Activated naive CD8-positive, alpha-beta T cell treated with anti-CD3 and anti-CD28 coated beads for 36 hours (primary cell): Measurements from ENCODE around the gene SPRED2. TPM values are rescaled to one million over a fixed set of nuclear protein-coding genes. Genes with fewer than 3 reads are reported as not detected.
A peak's percentile ranks its signal among the peaks of the same experiment; 100 is the strongest.

ENCODE experiments used
- DNase-seq: peaks from one replicate; pipeline ENCODE4 v3.0.0; 2021
- H3K27ac Mint-ChIP-seq: one replicate; pipeline ENCODE4 v1.8.0; 2022; ENCODE audit warnings: mild to moderate bottlenecking, moderate library complexity, mixed read lengths
- H3K27me3 Mint-ChIP-seq: one replicate; pipeline ENCODE4 v1.8.0; 2022; ENCODE audit warnings: mild to moderate bottlenecking, mixed read lengths
- H3K36me3 Mint-ChIP-seq: one replicate; pipeline ENCODE4 v1.8.0; 2021; ENCODE audit warnings: mild to moderate bottlenecking, mixed read lengths
- H3K4me1 Mint-ChIP-seq: one replicate; pipeline ENCODE4 v1.8.0; 2021; ENCODE audit warnings: mixed read lengths
- H3K4me3 Mint-ChIP-seq: one replicate; pipeline ENCODE4 v1.8.0; 2022; ENCODE audit warnings: mild to moderate bottlenecking, moderate library complexity, mixed read lengths
- H3K9me3 Mint-ChIP-seq: one replicate; pipeline ENCODE4 v1.8.0; 2022; ENCODE audit warnings: mixed read lengths
- total RNA-seq, 2 experiments: library from RNA; stranded (reverse); gene quantifications; one replicate each; pipeline ENCODE4 v1.2.3, GENCODE V29; 2021

Gene SPRED2
- total RNA-seq, 2 experiments from 2014 or later = 9.5 to 9.7 TPM

GRCh38 chr2:65277118-65277517 is 155.3 kb downstream of the SPRED2 start:
- Mint-ChIP-seq H3K27me3 (no peaks in the 10 kb centered on the region), H3K9me3 (no peaks in the 10 kb centered on the region), H3K4me3 (no peak overlapping the region), H3K4me1 (peaks cover 14% of the 10 kb centered on the region), H3K36me3 (peaks cover 7% of the 10 kb centered on the region), H3K27ac (no peak overlapping the region)
- no peak for DNase-seq

GRCh38 chr2:65276609-65277008 is 155.8 kb downstream of the SPRED2 start:
- no peak overlapping the region for H3K27ac Mint-ChIP-seq
- no peak for DNase-seq

GRCh38 chr2:65275141-65275915 is 157.1 kb downstream of the SPRED2 start:
- no peak overlapping the region for H3K4me3 Mint-ChIP-seq
- H3K36me3 Mint-ChIP-seq = peaks cover 8% of the 10 kb centered on the region
- H3K9me3 Mint-ChIP-seq = no peaks in the 10 kb centered on the region
- H3K4me1 Mint-ChIP-seq = peaks cover 14% of the 10 kb centered on the region
- no peak overlapping the region for H3K27ac Mint-ChIP-seq
- DNase-seq = no peak
- H3K27me3 Mint-ChIP-seq = no peaks in the 10 kb centered on the region

More at GRCh38 chr2:65276609-65277008, 155.8 kb downstream of the SPRED2 start:
- Mint-ChIP-seq H3K4me3 (no peak overlapping the region), H3K36me3 (peaks cover 8% of the 10 kb centered on the region), H3K4me1 (peaks cover 14% of the 10 kb centered on the region), H3K9me3 (no peaks in the 10 kb centered on the region), H3K27me3 (no peaks in the 10 kb centered on the region)

GRCh38 chr2:65273344-65273743 is 159.1 kb downstream of the SPRED2 start:
- no peak overlapping the region for H3K4me3 Mint-ChIP-seq
- H3K36me3 Mint-ChIP-seq = peaks cover 8% of the 10 kb centered on the region
- H3K9me3 Mint-ChIP-seq = no peaks in the 10 kb centered on the region
- H3K4me1 Mint-ChIP-seq = peaks cover 6% of the 10 kb centered on the region
- no peak overlapping the region for H3K27ac Mint-ChIP-seq
- no peak for DNase-seq
- no peaks in the 10 kb centered on the region for H3K27me3 Mint-ChIP-seq

- H3K4me3 Mint-ChIP-seq = no peak overlapping the region
- H3K9me3 Mint-ChIP-seq = no peaks in the 10 kb centered on the region
- peaks cover 17% of the 10 kb centered on the region for H3K4me1 Mint-ChIP-seq
- peaks cover 26% of the 10 kb centered on the region for H3K36me3 Mint-ChIP-seq
- H3K27me3 Mint-ChIP-seq = no peaks in the 10 kb centered on the region
- DNase-seq = no peak
- no peak overlapping the region for H3K27ac Mint-ChIP-seq
Measured at GRCh38 chr2:65268957-65269356, 163.4 kb downstream of the SPRED2 start.

- Mint-ChIP-seq H3K36me3 (peaks cover 18% of the 10 kb centered on the region), H3K4me1 (peaks cover 17% of the 10 kb centered on the region), H3K4me3 (no peak overlapping the region), H3K9me3 (no peaks in the 10 kb centered on the region), H3K27ac (peak overlapping the region; percentile 43), H3K27me3 (no peaks in the 10 kb centered on the region)
- no peak for DNase-seq
Measured at GRCh38 chr2:65267008-65267407, 165.4 kb downstream of the SPRED2 start.

GRCh38 chr2:65265671-65266045 is 166.7 kb downstream of the SPRED2 start:
- no peaks in the 10 kb centered on the region for H3K27me3 Mint-ChIP-seq
- no peak for DNase-seq
- H3K36me3 Mint-ChIP-seq = peaks cover 24% of the 10 kb centered on the region
- no peaks in the 10 kb centered on the region for H3K9me3 Mint-ChIP-seq
- H3K27ac Mint-ChIP-seq = no peak overlapping the region
- H3K4me3 Mint-ChIP-seq = no peak overlapping the region
- H3K4me1 Mint-ChIP-seq = peaks cover 22% of the 10 kb centered on the region

GRCh38 chr2:65264821-65265670 is 167.4 kb downstream of the SPRED2 start:
- peaks cover 24% of the 10 kb centered on the region for H3K36me3 Mint-ChIP-seq
- no peak for DNase-seq
- H3K9me3 Mint-ChIP-seq = no peaks in the 10 kb centered on the region
- no peak overlapping the region for H3K4me3 Mint-ChIP-seq
- H3K4me1 Mint-ChIP-seq = peaks cover 22% of the 10 kb centered on the region
- H3K27me3 Mint-ChIP-seq = no peaks in the 10 kb centered on the region
- H3K27ac Mint-ChIP-seq = no peak overlapping the region

GRCh38 chr2:65263986-65264385 is 168.4 kb downstream of the SPRED2 start:
- Mint-ChIP-seq H3K4me1 (peaks cover 22% of the 10 kb centered on the region), H3K36me3 (peaks cover 24% of the 10 kb centered on the region), H3K9me3 (no peaks in the 10 kb centered on the region)

GRCh38 chr2:65263262-65263661 is 169.1 kb downstream of the SPRED2 start:
- H3K27ac Mint-ChIP-seq = no peak overlapping the region
- H3K36me3 Mint-ChIP-seq = peaks cover 24% of the 10 kb centered on the region
- H3K4me3 Mint-ChIP-seq = no peak overlapping the region
- peaks cover 27% of the 10 kb centered on the region for H3K4me1 Mint-ChIP-seq
- no peaks in the 10 kb centered on the region for H3K27me3 Mint-ChIP-seq
- H3K9me3 Mint-ChIP-seq = no peaks in the 10 kb centered on the region
- no peak for DNase-seq

More at GRCh38 chr2:65263986-65264385, 168.4 kb downstream of the SPRED2 start:
- H3K27me3 Mint-ChIP-seq = no peaks in the 10 kb centered on the region
- no peak for DNase-seq
- H3K27ac Mint-ChIP-seq = no peak overlapping the region
- H3K4me3 Mint-ChIP-seq = no peak overlapping the region

GRCh38 chr2:65261676-65262075 is 170.7 kb downstream of the SPRED2 start:
- no peak overlapping the region for H3K4me3 Mint-ChIP-seq
- peaks cover 24% of the 10 kb centered on the region for H3K36me3 Mint-ChIP-seq
- peak overlapping the region; percentile 56 for H3K27ac Mint-ChIP-seq
- no peak for DNase-seq
- H3K27me3 Mint-ChIP-seq = no peaks in the 10 kb centered on the region
- no peaks in the 10 kb centered on the region for H3K9me3 Mint-ChIP-seq
- peaks cover 34% of the 10 kb centered on the region for H3K4me1 Mint-ChIP-seq

Other genes starting within 250 kb of the SPRED2 start
- gene ACTR2, start 204.8 kb downstream of the SPRED2 start, total RNA-seq = 100 to 1,000 TPM; 298 to 299 TPM